SK-N-SH (cell line): ENCODE results near the gene SYDE1. TPM values are rescaled to one million over a fixed set of nuclear protein-coding genes. Genes with fewer than 3 reads are reported as not detected.

Experiments
- CTCF ChIA-PET: fragments of 300-600, 350-600 bp; formaldehyde crosslinking; extraction: SDS; loops from one replicate; lab custom pipeline; 2021; lab: Yijun Ruan, JAX
- POLR2A ChIA-PET: fragments of 350-600 bp; sonication (Branson Sonifier 250); formaldehyde crosslinking; extraction: SDS; loops from one replicate; lab custom pipeline; 2020; ENCODE audit warnings: antibody characterized with exemption, inconsistent platforms; lab: Yijun Ruan, JAX
- DNase-seq: peaks from one replicate; pipeline ENCODE4 v3.0.0; 2012
- H2AFZ ChIP-seq: fragments of 200-600 bp; sonication (generic); 2 replicates; pipeline ENCODE4 v1.8.1; 2016; ENCODE audit warnings: antibody characterized with exemption, mild to moderate bottlenecking, low read depth
- H3F3A ChIP-seq: fragments of 200-600 bp; sonication (generic); replicated peaks from 2 replicates; pipeline ENCODE3; 2016; ENCODE audit warnings: antibody characterized with exemption, mild to moderate bottlenecking; ENCODE audit not compliant: insufficient read depth
- H3K27ac ChIP-seq, 2 experiments: fragments of 200-500 bp in 1 of 2; fragments of 200-600 bp in 1 of 2; sonication (Bioruptor generic) in 1 of 2; sonication (generic), shearing (Covaris generic) in 1 of 2; 2 replicates each; pipeline versions ENCODE4 v1.5.1 to v1.6.1; 2014 to 2016; ENCODE audit warnings: low read depth in 2 of 2, inconsistent platforms in 1 of 2, low read length in 1 of 2, mild to moderate bottlenecking in 1 of 2, mixed read lengths in 1 of 2
- H3K27me3 ChIP-seq: fragments of 200-600 bp; sonication (generic), shearing (Covaris generic); 2 replicates; pipeline ENCODE4 v1.6.1; 2016; ENCODE audit warnings: mixed run types; ENCODE audit not compliant: insufficient read depth
- H3K36me3 ChIP-seq, 2 experiments: fragments of 200-500 bp in 1 of 2; fragments of 200-600 bp in 1 of 2; sonication (Bioruptor generic) in 1 of 2; sonication (generic) in 1 of 2; replicated peaks in 1 of 2; 2 replicates each; pipeline versions ENCODE3 to v1.5.1; 2014 to 2016; ENCODE audit warnings: low read length in 1 of 2, mild to moderate bottlenecking in 1 of 2; ENCODE audit not compliant: insufficient read depth in 2 of 2, control insufficient read depth in 1 of 2
- H3K4me1 ChIP-seq, 2 experiments: fragments of 200-500 bp in 1 of 2; fragments of 200-600 bp in 1 of 2; sonication (Bioruptor generic) in 1 of 2; sonication (generic), shearing (Covaris generic) in 1 of 2; 2 replicates each; pipeline versions ENCODE4 v1.5.1 to v1.6.1; 2014 to 2016; ENCODE audit warnings: low read depth in 1 of 2, low read length in 1 of 2, mixed run types in 1 of 2; ENCODE audit not compliant: insufficient read depth in 2 of 2, control insufficient read depth in 1 of 2
- H3K4me2 ChIP-seq: fragments of 200-600 bp; sonication (generic), shearing (Covaris generic); 2 replicates; pipeline ENCODE4 v1.6.1; 2017; ENCODE audit warnings: mixed run types
- H3K4me3 ChIP-seq, 2 experiments: fragments of 200-500 bp in 1 of 2; fragments of 200-600 bp in 1 of 2; sonication (Bioruptor generic) in 1 of 2; sonication (generic), shearing (Covaris generic) in 1 of 2; 2 replicates each; pipeline versions ENCODE4 v1.5.1 to v1.8.1; 2014 to 2016; ENCODE audit warnings: low read depth in 2 of 2, inconsistent platforms in 1 of 2, low read length in 1 of 2, mild to moderate bottlenecking in 1 of 2, mixed read lengths in 1 of 2, moderate library complexity in 1 of 2
- H3K79me2 ChIP-seq: fragments of 200-600 bp; sonication (generic); 2 replicates; pipeline ENCODE4 v1.8.1; 2017; ENCODE audit warnings: mild to moderate bottlenecking; ENCODE audit not compliant: insufficient read depth
- H3K9ac ChIP-seq: fragments of 200-600 bp; sonication (generic); 2 replicates; pipeline ENCODE4 v1.6.1; 2017; ENCODE audit warnings: mixed run types
- H3K9me2 ChIP-seq: fragments of 200-600 bp; sonication (generic); 2 replicates; pipeline ENCODE4 v1.6.1; 2017; ENCODE audit warnings: mixed run types
- H3K9me3 ChIP-seq: fragments of 200-600 bp; sonication (generic); 2 replicates; pipeline ENCODE4 v1.6.1; 2017; ENCODE audit warnings: mixed run types, mild to moderate bottlenecking, moderate library complexity
- H4K20me1 ChIP-seq: fragments of 200-600 bp; sonication (generic); 2 replicates; pipeline ENCODE4 v1.6.1; 2017; ENCODE audit warnings: mild to moderate bottlenecking, mixed run types; ENCODE audit not compliant: insufficient read depth
- ELF1 ChIP-seq: IDR thresholded peaks from 2 replicates; pipeline ENCODE4 v1.4.0; 2012
- EZH2phosphoT487 ChIP-seq: fragments of 200-600 bp; sonication (generic); IDR thresholded peaks from 2 replicates; pipeline ENCODE4 v1.6.1; 2017; ENCODE audit warnings: low read depth, mixed run types, mild to moderate bottlenecking, antibody characterized with exemption, moderate library complexity, borderline replicate concordance
- FOSL2 ChIP-seq: IDR thresholded peaks from 2 replicates; pipeline ENCODE4 v1.4.0; 2012; ENCODE audit warnings: low read depth, mild to moderate bottlenecking, moderate library complexity, borderline replicate concordance
- FOXJ3 ChIP-seq: sonication (generic); formaldehyde crosslinking; IDR thresholded peaks from 2 replicates; pipeline ENCODE4 v1.5.1; 2020; ENCODE audit warnings: mild to moderate bottlenecking, missing genetic modification reagents
- FOXM1 ChIP-seq: IDR thresholded peaks from 2 replicates; pipeline ENCODE4 v1.4.0; 2012; ENCODE audit warnings: low read depth, mild to moderate bottlenecking
- GABPA ChIP-seq: IDR thresholded peaks from 2 replicates; pipeline ENCODE4 v1.4.0; 2012; ENCODE audit warnings: low read depth, mild to moderate bottlenecking
- MXI1 ChIP-seq: IDR thresholded peaks from 2 replicates; pipeline ENCODE4 v1.6.1; 2012; ENCODE audit warnings: mild to moderate bottlenecking, low read depth, low read length, improper control_type of control experiment
- NFIC ChIP-seq: IDR thresholded peaks from 2 replicates; pipeline ENCODE4 v1.4.0; 2012; ENCODE audit warnings: borderline replicate concordance
- NRF1 ChIP-seq: IDR thresholded peaks from 2 replicates; pipeline ENCODE4 v1.6.1; 2012; ENCODE audit warnings: low read depth, mild to moderate bottlenecking, low read length
- RFX5 ChIP-seq: IDR thresholded peaks from 2 replicates; pipeline ENCODE4 v1.6.1; 2012; ENCODE audit warnings: mild to moderate bottlenecking, improper control_type of control experiment, low read length
- RXRA ChIP-seq: IDR thresholded peaks from 2 replicates; pipeline ENCODE4 v1.4.0; 2012; ENCODE audit warnings: low read depth, mild to moderate bottlenecking, borderline replicate concordance
- SIN3A ChIP-seq: IDR thresholded peaks from 2 replicates; pipeline ENCODE4 v1.6.1; 2012; ENCODE audit warnings: low read depth, mild to moderate bottlenecking, low read length, moderate library complexity, borderline replicate concordance
- SMC3 ChIP-seq: IDR thresholded peaks from 2 replicates; pipeline ENCODE4 v1.6.1; 2012; ENCODE audit warnings: low read depth, low read length, improper control_type of control experiment
- TEAD4 ChIP-seq: IDR thresholded peaks from 2 replicates; pipeline ENCODE4 v1.4.0; 2012; ENCODE audit warnings: mild to moderate bottlenecking, borderline replicate concordance; ENCODE audit not compliant: insufficient read depth
- YY1 ChIP-seq: IDR thresholded peaks from 2 replicates; pipeline ENCODE4 v1.4.0; 2012; ENCODE audit warnings: low read depth, mild to moderate bottlenecking
- WGBS: methylation state at CpG from one replicate; pipeline ENCODE4 v1.1.6; 2017; ENCODE audit warnings: low lambda C conversion rate; 5-methylcytosine and 5-hydroxymethylcytosine counted together
- polyA plus RNA-seq, 3 experiments: library from polyadenylated mRNA; depleted of rRNA; stranded (reverse); fragments of >200 nt; gene quantifications; 2 replicates each; pipeline ENCODE4 v1.2.3, GENCODE V29; 2012
- TF ChIP-seq, protein P1 (sequence below): IDR thresholded peaks from 2 replicates; pipeline ENCODE4 v1.4.0; 2012; ENCODE audit warnings: low read depth
- TF ChIP-seq, protein P2 (sequence below): fragments of 150-350 bp; IDR thresholded peaks from 2 replicates; pipeline ENCODE4 v1.6.1; 2017; ENCODE audit warnings: antibody characterized with exemption, low read length, low read depth, borderline replicate concordance
- TF ChIP-seq, protein P3 (sequence below): IDR thresholded peaks from 2 replicates; pipeline ENCODE4; 2012
- TF ChIP-seq, protein P4 (sequence below): fragments of 200-600 bp; sonication (generic); IDR thresholded peaks from 2 replicates; pipeline ENCODE4 v1.6.1; 2017; ENCODE audit warnings: antibody characterized with exemption, mild to moderate bottlenecking, moderate library complexity

The SYDE1 gene
- polyA plus RNA-seq, 1 of the 3 experiments (the other 2 are of a cell fraction): 44.1 TPM

DNA sequence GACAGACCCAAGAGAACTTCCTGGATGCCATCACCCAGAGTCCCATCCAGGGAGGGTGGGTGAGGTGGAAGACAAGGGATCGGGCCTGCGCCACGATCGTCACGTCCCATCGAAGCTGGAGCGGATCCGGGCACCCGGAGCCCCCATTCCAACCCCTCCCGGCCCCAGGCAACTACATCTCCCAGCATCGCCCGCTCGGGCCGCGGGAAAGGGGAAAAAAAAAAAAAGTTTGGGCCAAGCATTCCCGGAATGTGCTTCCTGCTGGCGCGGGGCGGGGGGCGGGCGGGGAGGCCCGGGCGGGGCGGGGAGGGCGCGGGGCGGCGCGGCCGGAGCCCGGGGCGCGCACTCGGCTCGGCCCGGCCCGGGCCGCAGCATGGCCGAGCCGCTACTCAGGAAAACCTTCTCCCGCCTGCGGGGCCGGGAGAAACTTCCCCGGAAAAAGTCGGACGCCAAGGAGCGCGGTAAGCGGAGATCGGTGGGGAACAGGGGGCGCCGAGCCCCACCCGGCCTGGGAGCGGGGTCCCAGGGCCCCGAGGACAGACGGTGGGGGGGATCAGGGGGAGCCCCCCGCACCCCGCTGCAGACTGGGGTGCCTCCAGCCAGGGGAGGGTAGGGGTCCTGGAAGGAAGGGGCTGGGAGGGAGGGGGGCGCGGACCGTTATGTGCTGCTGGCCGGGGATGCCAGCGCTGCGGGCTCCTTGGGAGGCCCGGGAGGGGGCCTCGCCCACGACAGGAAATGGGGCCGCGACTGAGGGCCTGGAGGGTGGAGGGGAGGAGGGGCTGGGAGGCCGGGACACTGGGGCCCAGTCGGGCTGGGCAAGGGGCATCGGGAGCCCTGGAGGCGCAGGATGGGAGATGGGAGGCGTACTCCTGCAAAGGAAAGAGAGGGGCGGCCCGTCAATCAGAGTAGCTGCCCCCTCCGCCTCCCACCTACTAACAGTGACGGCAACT lies at the start of gene SYDE1 (continued):
- TF ChIP-seq, protein P1, sequence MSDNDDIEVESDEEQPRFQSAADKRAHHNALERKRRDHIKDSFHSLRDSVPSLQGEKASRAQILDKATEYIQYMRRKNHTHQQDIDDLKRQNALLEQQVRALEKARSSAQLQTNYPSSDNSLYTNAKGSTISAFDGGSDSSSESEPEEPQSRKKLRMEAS: peak; percentile 49; the same call in 1 of the 2 replicates
- no peak for TF ChIP-seq NRF1
- TF ChIP-seq SIN3A: no peak
- no peak for TF ChIP-seq FOSL2
- TF ChIP-seq, protein P2, sequence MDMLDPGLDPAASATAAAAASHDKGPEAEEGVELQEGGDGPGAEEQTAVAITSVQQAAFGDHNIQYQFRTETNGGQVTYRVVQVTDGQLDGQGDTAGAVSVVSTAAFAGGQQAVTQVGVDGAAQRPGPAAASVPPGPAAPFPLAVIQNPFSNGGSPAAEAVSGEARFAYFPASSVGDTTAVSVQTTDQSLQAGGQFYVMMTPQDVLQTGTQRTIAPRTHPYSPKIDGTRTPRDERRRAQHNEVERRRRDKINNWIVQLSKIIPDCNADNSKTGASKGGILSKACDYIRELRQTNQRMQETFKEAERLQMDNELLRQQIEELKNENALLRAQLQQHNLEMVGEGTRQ: no peak
- TF ChIP-seq, protein P3, sequence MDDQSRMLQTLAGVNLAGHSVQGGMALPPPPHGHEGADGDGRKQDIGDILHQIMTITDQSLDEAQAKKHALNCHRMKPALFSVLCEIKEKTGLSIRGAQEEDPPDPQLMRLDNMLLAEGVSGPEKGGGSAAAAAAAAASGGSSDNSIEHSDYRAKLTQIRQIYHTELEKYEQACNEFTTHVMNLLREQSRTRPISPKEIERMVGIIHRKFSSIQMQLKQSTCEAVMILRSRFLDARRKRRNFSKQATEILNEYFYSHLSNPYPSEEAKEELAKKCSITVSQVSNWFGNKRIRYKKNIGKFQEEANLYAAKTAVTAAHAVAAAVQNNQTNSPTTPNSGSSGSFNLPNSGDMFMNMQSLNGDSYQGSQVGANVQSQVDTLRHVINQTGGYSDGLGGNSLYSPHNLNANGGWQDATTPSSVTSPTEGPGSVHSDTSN: peak; percentile 27; the same call in 1 of the 2 replicates
- TF ChIP-seq ELF1: peak; percentile 34; the same call in 1 of the 2 replicates
- TF ChIP-seq TEAD4: peak; percentile 77
- 0 out of 2 replicates have a peak, but pooled peaks have one; percentile 30 for TF ChIP-seq YY1

DNA sequence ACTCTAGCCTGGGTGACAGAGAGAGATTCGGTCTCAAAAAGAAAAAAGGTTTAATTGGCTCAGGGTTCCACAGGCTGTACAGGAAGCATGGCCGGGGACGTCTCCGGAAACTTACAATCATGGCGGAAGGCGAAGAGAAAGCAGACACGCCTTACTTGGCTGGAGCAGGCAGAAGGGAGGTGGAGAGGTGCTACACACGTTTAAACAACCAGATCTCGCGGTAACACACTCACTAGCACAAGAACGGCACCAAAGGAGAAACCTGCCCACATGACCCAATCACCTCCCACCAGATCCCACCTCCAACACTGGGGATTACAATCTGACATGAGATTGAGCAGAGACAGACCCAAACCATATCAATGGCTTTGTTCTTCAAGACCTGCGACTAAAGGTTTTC lies 45.2 kb upstream of the SYDE1 start:
- no peaks in the 10 kb centered on the region for H3K36me3 ChIP-seq
- no peaks in the 10 kb centered on the region for H3K79me2 ChIP-seq
- H3K27ac ChIP-seq: no peak overlapping the region
- TF ChIP-seq RXRA (no peak), MXI1 (no peak), FOXJ3 (CRISPR knock-in tag) (no peak), FOSL2 (no peak), FOXM1 (no peak), EZH2phosphoT487 (no peak), RFX5 (no peak), NFIC (no peak), GABPA (no peak), SMC3 (no peak), TEAD4 (no peak)
- TF ChIP-seq, protein P3: no peak
- TF ChIP-seq, protein P4, sequence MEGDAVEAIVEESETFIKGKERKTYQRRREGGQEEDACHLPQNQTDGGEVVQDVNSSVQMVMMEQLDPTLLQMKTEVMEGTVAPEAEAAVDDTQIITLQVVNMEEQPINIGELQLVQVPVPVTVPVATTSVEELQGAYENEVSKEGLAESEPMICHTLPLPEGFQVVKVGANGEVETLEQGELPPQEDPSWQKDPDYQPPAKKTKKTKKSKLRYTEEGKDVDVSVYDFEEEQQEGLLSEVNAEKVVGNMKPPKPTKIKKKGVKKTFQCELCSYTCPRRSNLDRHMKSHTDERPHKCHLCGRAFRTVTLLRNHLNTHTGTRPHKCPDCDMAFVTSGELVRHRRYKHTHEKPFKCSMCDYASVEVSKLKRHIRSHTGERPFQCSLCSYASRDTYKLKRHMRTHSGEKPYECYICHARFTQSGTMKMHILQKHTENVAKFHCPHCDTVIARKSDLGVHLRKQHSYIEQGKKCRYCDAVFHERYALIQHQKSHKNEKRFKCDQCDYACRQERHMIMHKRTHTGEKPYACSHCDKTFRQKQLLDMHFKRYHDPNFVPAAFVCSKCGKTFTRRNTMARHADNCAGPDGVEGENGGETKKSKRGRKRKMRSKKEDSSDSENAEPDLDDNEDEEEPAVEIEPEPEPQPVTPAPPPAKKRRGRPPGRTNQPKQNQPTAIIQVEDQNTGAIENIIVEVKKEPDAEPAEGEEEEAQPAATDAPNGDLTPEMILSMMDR: no peak
- TF ChIP-seq, protein P2: no peak
- no peaks in the 10 kb centered on the region for H4K20me1 ChIP-seq
- H3F3A ChIP-seq: no peaks in the 10 kb centered on the region
- no peak overlapping the region for H3K4me2 ChIP-seq
- H3K9me2 ChIP-seq: no peaks in the 10 kb centered on the region
- peaks cover 31% of the 10 kb centered on the region; the same call in 1 of the 2 replicates for H3K27me3 ChIP-seq
- no peak overlapping the region for H3K4me3 ChIP-seq
- no peak overlapping the region for H2AFZ ChIP-seq
- H3K9me3 ChIP-seq: no peaks in the 10 kb centered on the region
- no peak for DNase-seq
- CTCF ChIA-PET: no interaction called here
- POLR2A ChIA-PET: no interaction called here
- H3K9ac ChIP-seq: no peak overlapping the region
- no peaks in the 10 kb centered on the region for H3K4me1 ChIP-seq
- 18% methylated on average over 9 of the region's 12 CpGs for WGBS
